Peyer's patch (tissue), 4 donors: ENCODE results near the gene NKX6-1. TPM values are rescaled to one million over a fixed set of nuclear protein-coding genes. Genes with fewer than 3 reads are reported as not detected.

Experiments
- small RNA-seq, 2 donors: library from RNA; depleted of rRNA; stranded (forward); fragments of <200 nt; gene quantifications; one replicate each; pipeline ENCODE3, GENCODE V24; 2016
- total RNA-seq, 4 donors: library from RNA; depleted of rRNA; stranded (reverse); fragments of >200 nt; gene quantifications; one replicate each; pipeline ENCODE4 v1.1.0, GENCODE V29; 2016

Gene NKX6-1
- total RNA-seq, 4 donors from 2014 or later, result not detected

Small RNA genes within 50 kb of the gene (small RNA-seq; reads per million reads assigned to genes)
- 0 reads per million in 2 donors for gene RPL3P13

Other genes with a start within 250 kb of the NKX6-1 start
- gene CDS1, start 83.8 kb upstream of the NKX6-1 start, total RNA-seq, result 10 to 100 TPM; 10.7 to 56.4 (median 43.3) TPM